A673 (cell line): ENCODE results near the gene BICC1. TPM values are rescaled to one million over a fixed set of nuclear protein-coding genes. Genes with fewer than 3 reads are reported as not detected.

ENCODE experiments used
- BruUV-seq: library from RNA; stranded (reverse); fragments of 400-500 nt; replicated peaks from 2 replicates; lab custom pipeline; 2021; lab: Mats Ljungman, UMichigan
- CTCF ChIA-PET: fragments of 300-600 bp; sonication (Branson Sonifier 250); formaldehyde crosslinking; loops from one replicate; lab custom pipeline; 2022; ENCODE audit warnings: antibody characterized with exemption; lab: Charles Lee
- POLR2A ChIA-PET: fragments of 300-600 bp; sonication (Branson Sonifier 250); formaldehyde crosslinking; loops from one replicate; lab custom pipeline; 2022; ENCODE audit warnings: antibody characterized with exemption; ENCODE audit not compliant: low non-redundant PET; lab: Charles Lee
- DNase-seq: peaks from one replicate; pipeline ENCODE4 v3.0.0-alpha.2; 2015; ENCODE audit warnings: low spot score
- H3K27ac ChIP-seq: fragments of 200-600 bp; sonication (generic); 2 replicates; pipeline ENCODE4 v1.5.1; 2016; ENCODE audit warnings: mixed run types, low read depth, mild to moderate bottlenecking, mixed read lengths, antibody characterized with exemption, low read length; ENCODE audit not compliant: poor library complexity, severe bottlenecking
- H3K27me3 ChIP-seq: fragments of 200-600 bp; sonication (generic); replicated peaks from 2 replicates; pipeline ENCODE4 v1.6.1; 2017; ENCODE audit warnings: mixed run types, low read depth, mild to moderate bottlenecking, mixed read lengths, antibody characterized with exemption, low read length; ENCODE audit not compliant: insufficient read depth, poor library complexity
- H3K36me3 ChIP-seq: fragments of 200-600 bp; sonication (generic); 2 replicates; pipeline ENCODE4 v1.6.1; 2016; ENCODE audit warnings: mixed run types, mild to moderate bottlenecking, mixed read lengths, antibody characterized with exemption, low read length; ENCODE audit not compliant: insufficient read depth, poor library complexity, severe bottlenecking
- H3K4me1 ChIP-seq: fragments of 200-600 bp; sonication (generic); 2 replicates; pipeline ENCODE4 v1.6.1; 2017; ENCODE audit warnings: mixed run types, mild to moderate bottlenecking, mixed read lengths, antibody characterized with exemption, low read length; ENCODE audit not compliant: insufficient read depth, poor library complexity, severe bottlenecking
- H3K4me3 ChIP-seq: fragments of 200-600 bp; sonication (generic); 2 replicates; pipeline ENCODE4 v1.5.1; 2016; ENCODE audit warnings: low read depth, mixed run types, mild to moderate bottlenecking, mixed read lengths, low read length; ENCODE audit not compliant: poor library complexity, severe bottlenecking
- H3K9me3 ChIP-seq: fragments of 200-600 bp; sonication (generic); 2 replicates; pipeline ENCODE4 v1.6.1; 2016; ENCODE audit warnings: mixed run types, low read depth, mild to moderate bottlenecking, mixed read lengths, antibody characterized with exemption, low read length; ENCODE audit not compliant: poor library complexity, severe bottlenecking
- EZH2 ChIP-seq: fragments of 200-600 bp; sonication (generic); IDR thresholded peaks from 2 replicates; pipeline ENCODE4 v1.6.1; 2017; ENCODE audit warnings: borderline replicate concordance, low read depth, mild to moderate bottlenecking, mixed read lengths, antibody characterized with exemption, low read length; ENCODE audit not compliant: poor library complexity, severe bottlenecking
- intact Hi-C: fragments of 100-400 bp; cut with micrococcal nuclease; formaldehyde crosslinking; loops from one replicate; pipeline ENCODE4 v1.10.0; 2022; ENCODE audit not compliant: unreplicated experiment
- total RNA-seq: library from RNA; stranded (reverse); gene quantifications from 2 replicates; pipeline ENCODE4 v1.2.3, GENCODE V29; 2021
- TF ChIP-seq, protein P1 (sequence below): fragments of 300-800, 200-600 bp; sonication (generic); conservative IDR thresholded peaks from 2 replicates; pipeline ENCODE4 v1.5.1; 2017; ENCODE audit warnings: low read depth, mild to moderate bottlenecking, antibody characterized with exemption, low read length, moderate library complexity, mixed read lengths

The BICC1 gene
- total RNA-seq, 1 experiment from 2014 or later: 1.6 TPM

DNA sequence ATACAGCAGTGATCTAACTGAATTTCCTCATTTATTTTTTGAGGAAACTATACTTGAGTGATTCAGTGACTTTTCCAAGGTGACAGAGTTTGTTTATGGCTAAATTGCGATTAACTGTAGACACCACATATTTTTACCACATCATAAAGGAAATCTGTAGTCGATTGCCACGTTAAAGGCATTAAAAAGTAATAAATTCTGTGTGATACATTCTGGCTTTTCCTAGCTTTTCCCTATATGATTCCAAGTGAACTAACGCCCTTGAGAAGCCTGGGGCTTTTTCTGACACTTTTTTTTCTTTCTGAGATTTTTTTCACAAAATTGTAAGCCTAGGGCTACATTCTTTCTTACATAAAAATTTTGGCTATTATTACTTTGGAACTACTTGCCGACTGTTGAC is 266.9 kb downstream of the BICC1 start:
- H3K27ac ChIP-seq: no peak overlapping the region
- no peak for DNase-seq
- no peaks in the 10 kb centered on the region for H3K36me3 ChIP-seq
- H3K4me1 ChIP-seq: no peaks in the 10 kb centered on the region
- CTCF ChIA-PET: no interaction called here
- no peaks in the 10 kb centered on the region for H3K27me3 ChIP-seq
- no peak for TF ChIP-seq EZH2
- TF ChIP-seq, protein P1, sequence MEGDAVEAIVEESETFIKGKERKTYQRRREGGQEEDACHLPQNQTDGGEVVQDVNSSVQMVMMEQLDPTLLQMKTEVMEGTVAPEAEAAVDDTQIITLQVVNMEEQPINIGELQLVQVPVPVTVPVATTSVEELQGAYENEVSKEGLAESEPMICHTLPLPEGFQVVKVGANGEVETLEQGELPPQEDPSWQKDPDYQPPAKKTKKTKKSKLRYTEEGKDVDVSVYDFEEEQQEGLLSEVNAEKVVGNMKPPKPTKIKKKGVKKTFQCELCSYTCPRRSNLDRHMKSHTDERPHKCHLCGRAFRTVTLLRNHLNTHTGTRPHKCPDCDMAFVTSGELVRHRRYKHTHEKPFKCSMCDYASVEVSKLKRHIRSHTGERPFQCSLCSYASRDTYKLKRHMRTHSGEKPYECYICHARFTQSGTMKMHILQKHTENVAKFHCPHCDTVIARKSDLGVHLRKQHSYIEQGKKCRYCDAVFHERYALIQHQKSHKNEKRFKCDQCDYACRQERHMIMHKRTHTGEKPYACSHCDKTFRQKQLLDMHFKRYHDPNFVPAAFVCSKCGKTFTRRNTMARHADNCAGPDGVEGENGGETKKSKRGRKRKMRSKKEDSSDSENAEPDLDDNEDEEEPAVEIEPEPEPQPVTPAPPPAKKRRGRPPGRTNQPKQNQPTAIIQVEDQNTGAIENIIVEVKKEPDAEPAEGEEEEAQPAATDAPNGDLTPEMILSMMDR: no peak
- no peaks in the 10 kb centered on the region for H3K9me3 ChIP-seq
- POLR2A ChIA-PET: interaction anchor here (0.7 kb wide), 1 partner anchor 610 kb away, joined by 3 read pairs; no protein-coding TSS in a partner anchor
- no peak overlapping the region for H3K4me3 ChIP-seq
- intact Hi-C loops: loop anchor here (10.0 kb wide), 1 partner anchor 365 kb away; no protein-coding TSS in a partner anchor
- no TSS peak for BruUV-seq

DNA sequence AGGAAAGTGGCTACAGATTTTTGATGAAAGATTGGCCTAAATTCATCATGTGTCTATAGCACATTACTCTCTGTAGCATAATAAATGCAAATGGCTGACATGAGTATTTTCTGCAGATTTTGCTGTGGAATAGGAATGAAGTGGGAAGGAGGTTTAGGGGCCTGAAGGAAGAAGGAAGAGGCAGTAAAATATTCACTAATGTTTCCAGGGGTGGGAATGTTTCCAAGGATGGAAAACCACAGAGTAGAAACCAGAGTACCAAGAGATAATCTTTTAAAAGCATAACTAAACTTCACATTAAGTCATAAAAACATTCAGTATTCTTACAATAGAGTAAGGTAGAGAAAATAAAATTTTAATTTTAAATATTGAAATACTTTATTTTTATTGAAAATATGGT is 267.8 kb downstream of the BICC1 start:
- Histone ChIP-seq H3K4me1 (no peaks in the 10 kb centered on the region), H3K36me3 (no peaks in the 10 kb centered on the region), H3K27ac (no peak overlapping the region), H3K27me3 (no peaks in the 10 kb centered on the region), H3K9me3 (no peaks in the 10 kb centered on the region), H3K4me3 (no peak overlapping the region)
- ChIA-PET CTCF (no interaction called here), POLR2A (no interaction called here)
- intact Hi-C loops: loop anchor here (5.0 to 10.0 kb wide), 6 partner anchors 172 to 1654 kb away; no protein-coding TSS in a partner anchor
- TF ChIP-seq EZH2: no peak
- TF ChIP-seq, protein P1: no peak
- no TSS peak for BruUV-seq
- no peak for DNase-seq

DNA sequence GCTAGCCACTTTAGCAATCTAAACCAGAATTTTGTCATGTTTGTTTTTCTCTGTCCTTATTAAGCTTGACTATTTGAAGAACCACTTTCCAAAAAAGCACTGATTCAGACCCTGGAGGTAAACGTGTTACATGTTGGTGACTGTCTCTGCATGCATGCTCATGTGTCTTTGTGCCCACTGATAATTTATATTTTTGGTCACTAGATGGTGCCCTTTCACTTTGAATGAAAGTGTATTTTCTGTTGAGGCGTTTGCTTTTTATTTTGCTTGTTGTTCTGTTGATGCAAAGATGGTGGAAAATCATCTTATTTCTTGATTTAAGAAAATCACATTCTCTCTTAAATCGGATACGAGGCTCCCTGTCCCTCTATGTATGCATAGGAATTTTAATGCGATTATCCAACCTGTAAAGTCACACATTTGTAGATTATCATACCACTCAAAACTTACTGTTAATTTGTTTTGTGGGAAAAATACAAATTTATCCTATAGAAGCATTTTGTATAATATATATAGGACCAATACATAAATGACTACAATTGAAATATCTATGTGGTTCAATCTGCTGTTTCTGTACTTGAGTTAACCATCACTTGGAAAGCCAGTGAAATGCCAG is 269.3 kb downstream of the BICC1 start:
- peak; percentile 63 for DNase-seq
- H3K36me3 ChIP-seq: no peaks in the 10 kb centered on the region
- H3K4me1 ChIP-seq: no peaks in the 10 kb centered on the region
- no peaks in the 10 kb centered on the region for H3K27me3 ChIP-seq
- no peaks in the 10 kb centered on the region for H3K9me3 ChIP-seq
- no peak for TF ChIP-seq EZH2
- TF ChIP-seq, protein P1: peak; percentile 67
- H3K27ac ChIP-seq: no peak overlapping the region
- BruUV-seq: no TSS peak
- intact Hi-C loops: loop anchor here (2.0 to 10.0 kb wide), 8 partner anchors 170 to 1653 kb away; no protein-coding TSS in a partner anchor
- POLR2A ChIA-PET: no interaction called here
- no peak overlapping the region for H3K4me3 ChIP-seq
- CTCF ChIA-PET: no interaction called here
